ENCODE measurements around the gene NLRC5.

The NLRC5 gene

DNA sequence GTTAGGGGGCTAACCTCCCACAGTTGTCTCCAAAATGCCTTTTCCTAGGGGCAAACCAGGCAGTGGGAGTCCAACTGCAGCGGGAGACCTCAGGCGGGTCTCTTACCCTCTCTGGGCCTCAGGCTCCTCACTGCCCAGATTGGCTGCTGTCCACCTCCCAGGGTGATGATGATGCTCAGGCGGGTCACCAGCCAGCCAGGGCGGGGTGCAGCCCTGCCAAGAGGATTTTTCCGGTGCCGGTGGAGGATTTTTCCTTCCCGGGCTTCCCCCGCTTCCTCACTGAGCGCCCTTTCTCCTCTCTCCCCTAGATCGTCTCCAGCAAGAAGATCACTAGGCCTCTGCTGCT, 125.8 kb downstream of the NLRC5 start:
- no peaks in the 10 kb centered on the region for H3K27me3 ChIP-seq (ENCODE audit: insufficient read depth, low read length, poor library complexity)
- TF ChIP-seq EZH2 (IDR thresholded peaks at IDR 0.05; ENCODE audit: borderline replicate concordance, low read depth, low read length, severe bottlenecking), result no peak
- TF ChIP-seq, protein P1, sequence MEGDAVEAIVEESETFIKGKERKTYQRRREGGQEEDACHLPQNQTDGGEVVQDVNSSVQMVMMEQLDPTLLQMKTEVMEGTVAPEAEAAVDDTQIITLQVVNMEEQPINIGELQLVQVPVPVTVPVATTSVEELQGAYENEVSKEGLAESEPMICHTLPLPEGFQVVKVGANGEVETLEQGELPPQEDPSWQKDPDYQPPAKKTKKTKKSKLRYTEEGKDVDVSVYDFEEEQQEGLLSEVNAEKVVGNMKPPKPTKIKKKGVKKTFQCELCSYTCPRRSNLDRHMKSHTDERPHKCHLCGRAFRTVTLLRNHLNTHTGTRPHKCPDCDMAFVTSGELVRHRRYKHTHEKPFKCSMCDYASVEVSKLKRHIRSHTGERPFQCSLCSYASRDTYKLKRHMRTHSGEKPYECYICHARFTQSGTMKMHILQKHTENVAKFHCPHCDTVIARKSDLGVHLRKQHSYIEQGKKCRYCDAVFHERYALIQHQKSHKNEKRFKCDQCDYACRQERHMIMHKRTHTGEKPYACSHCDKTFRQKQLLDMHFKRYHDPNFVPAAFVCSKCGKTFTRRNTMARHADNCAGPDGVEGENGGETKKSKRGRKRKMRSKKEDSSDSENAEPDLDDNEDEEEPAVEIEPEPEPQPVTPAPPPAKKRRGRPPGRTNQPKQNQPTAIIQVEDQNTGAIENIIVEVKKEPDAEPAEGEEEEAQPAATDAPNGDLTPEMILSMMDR (IDR thresholded peaks at IDR 0.05; ENCODE audit: borderline replicate concordance, extremely low read depth, low read length, poor library complexity, severe bottlenecking), result no peak
- no peak overlapping the region for H3K4me3 ChIP-seq (ENCODE audit: low read depth in 1 of 2, low read length in 2 of 2)
- H3K36me3 ChIP-seq (ENCODE audit: insufficient read depth, low read length), result no peaks in the 10 kb centered on the region
- no peak overlapping the region for H3K9ac ChIP-seq (ENCODE audit: low read depth, low read length)
- DNase-seq (no peak), ATAC-seq (ENCODE audit: insufficient read depth, low read depth) (no peak)
- H2AFZ ChIP-seq (ENCODE audit: low read depth, low read length), result no peak overlapping the region
- no peaks in the 10 kb centered on the region for H3K4me1 ChIP-seq (ENCODE audit: insufficient read depth, low read length)
- H3K79me2 ChIP-seq (ENCODE audit: insufficient read depth, low read length), result no peaks in the 10 kb centered on the region
- no peaks in the 10 kb centered on the region for H4K20me1 ChIP-seq (ENCODE audit: insufficient read depth, low read length)
- no peak overlapping the region for H3K27ac ChIP-seq (ENCODE audit: low read length)
- no peaks in the 10 kb centered on the region for H3K9me3 ChIP-seq (ENCODE audit: insufficient read depth, low read length, severe bottlenecking)
- no peak overlapping the region for H3K4me2 ChIP-seq (ENCODE audit: insufficient read depth, low read length)

DNA sequence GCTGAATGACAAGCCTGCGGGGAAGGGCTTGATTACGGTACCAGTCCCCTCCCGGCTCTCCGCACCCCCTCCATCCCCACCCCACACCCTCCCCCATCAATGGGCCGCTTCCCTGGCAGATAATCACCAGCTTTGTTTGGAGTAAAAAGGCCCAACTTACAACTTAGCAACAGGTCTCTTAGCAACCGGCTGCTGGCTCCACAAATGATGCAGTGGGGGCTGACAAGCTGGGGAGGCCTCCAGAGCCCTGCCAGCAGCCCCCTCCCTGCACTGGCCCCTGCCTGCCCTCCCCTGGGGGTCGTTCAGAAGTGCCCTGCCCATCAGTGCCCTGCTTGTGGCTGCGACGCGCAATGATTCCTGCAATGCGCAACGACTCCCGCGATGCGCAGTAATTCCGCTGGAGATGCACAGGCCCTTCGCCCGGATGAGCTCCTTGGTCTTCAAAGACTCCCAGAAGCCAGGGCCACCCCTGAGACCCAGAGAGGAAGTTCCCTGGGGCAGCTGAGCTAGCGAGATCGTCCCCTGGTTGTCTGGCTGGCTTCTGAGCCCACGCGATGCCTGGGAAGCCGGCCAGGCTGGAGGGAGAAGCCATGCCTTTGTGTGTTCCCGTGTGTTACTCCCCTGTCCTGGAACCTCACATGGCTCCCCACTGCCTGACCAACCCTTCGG, 126.3 kb downstream of the NLRC5 start:
- no peaks in the 10 kb centered on the region for H3K36me3 ChIP-seq (ENCODE audit: insufficient read depth, low read length)
- H3K4me2 ChIP-seq (ENCODE audit: insufficient read depth, low read length), result no peak overlapping the region
- no peaks in the 10 kb centered on the region for H3K4me1 ChIP-seq (ENCODE audit: insufficient read depth, low read length)
- ATAC-seq (ENCODE audit: insufficient read depth, low read depth) (no peak), DNase-seq (no peak)
- H3K79me2 ChIP-seq (ENCODE audit: insufficient read depth, low read length), result no peaks in the 10 kb centered on the region
- no peaks in the 10 kb centered on the region for H3K9me3 ChIP-seq (ENCODE audit: insufficient read depth, low read length, severe bottlenecking)
- H2AFZ ChIP-seq (ENCODE audit: low read depth, low read length), result no peak overlapping the region
- no peaks in the 10 kb centered on the region for H4K20me1 ChIP-seq (ENCODE audit: insufficient read depth, low read length)
- H3K27me3 ChIP-seq (ENCODE audit: insufficient read depth, low read length, poor library complexity), result no peaks in the 10 kb centered on the region
- no peak overlapping the region for H3K4me3 ChIP-seq (ENCODE audit: low read depth in 1 of 2, low read length in 2 of 2)
- H3K27ac ChIP-seq (ENCODE audit: low read length), result no peak overlapping the region
- no peak for TF ChIP-seq EZH2 (IDR thresholded peaks at IDR 0.05; ENCODE audit: borderline replicate concordance, low read depth, low read length, severe bottlenecking)
- TF ChIP-seq, protein P1 (IDR thresholded peaks at IDR 0.05; ENCODE audit: borderline replicate concordance, extremely low read depth, low read length, poor library complexity, severe bottlenecking), result no peak
- H3K9ac ChIP-seq (ENCODE audit: low read depth, low read length), result no peak overlapping the region

DNA sequence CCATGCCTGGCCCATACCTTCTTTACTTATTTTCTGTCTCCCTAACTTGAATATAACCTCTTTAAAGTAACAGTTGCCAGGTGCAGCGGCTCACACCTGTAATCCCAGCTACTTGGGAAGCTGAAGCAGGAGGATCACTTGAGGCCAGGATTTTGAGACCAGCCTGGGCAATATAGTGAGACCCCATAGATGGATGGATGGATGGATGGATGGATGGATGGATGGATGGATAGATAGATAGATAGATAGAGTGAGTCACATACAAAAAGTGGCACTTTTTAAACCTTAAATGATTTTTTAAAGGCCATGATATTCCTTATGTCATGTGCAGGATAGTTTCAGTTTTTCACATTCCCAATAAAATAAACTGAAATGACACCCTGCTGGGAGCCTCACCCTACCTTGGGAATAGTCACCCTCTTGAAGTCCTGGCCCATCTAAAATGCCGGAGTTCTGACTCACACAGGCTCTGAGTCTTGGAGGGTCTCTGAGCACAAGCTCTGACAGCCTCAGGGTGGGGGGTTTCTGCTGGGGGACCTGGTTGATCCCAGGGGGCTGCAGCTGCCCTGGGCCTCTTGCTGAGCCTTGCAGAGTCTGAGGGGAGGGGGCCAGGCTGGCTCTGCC, 129.2 kb downstream of the NLRC5 start:
- no peaks in the 10 kb centered on the region for H3K9me3 ChIP-seq (ENCODE audit: insufficient read depth, low read length, severe bottlenecking)
- no peaks in the 10 kb centered on the region for H3K27me3 ChIP-seq (ENCODE audit: insufficient read depth, low read length, poor library complexity)
- H3K36me3 ChIP-seq (ENCODE audit: insufficient read depth, low read length), result no peaks in the 10 kb centered on the region
- no peak overlapping the region for H3K4me3 ChIP-seq (ENCODE audit: low read depth in 1 of 2, low read length in 2 of 2)
- H3K27ac ChIP-seq (ENCODE audit: low read length), result no peak overlapping the region
- no peak for DNase-seq
- H3K4me1 ChIP-seq (ENCODE audit: insufficient read depth, low read length), result no peaks in the 10 kb centered on the region
- ATAC-seq (ENCODE audit: insufficient read depth, low read depth), result no peak
- no peak overlapping the region for H2AFZ ChIP-seq (ENCODE audit: low read depth, low read length)
- no peak for TF ChIP-seq EZH2 (IDR thresholded peaks at IDR 0.05; ENCODE audit: borderline replicate concordance, low read depth, low read length, severe bottlenecking)
- TF ChIP-seq, protein P1 (IDR thresholded peaks at IDR 0.05; ENCODE audit: borderline replicate concordance, extremely low read depth, low read length, poor library complexity, severe bottlenecking), result no peak
- no peak overlapping the region for H3K9ac ChIP-seq (ENCODE audit: low read depth, low read length)
- H3K4me2 ChIP-seq (ENCODE audit: insufficient read depth, low read length), result no peak overlapping the region
- no peaks in the 10 kb centered on the region for H3K79me2 ChIP-seq (ENCODE audit: insufficient read depth, low read length)
- no peaks in the 10 kb centered on the region for H4K20me1 ChIP-seq (ENCODE audit: insufficient read depth, low read length)

Data from DND-41 (cell line).